Activated T-cell treated with anti-CD3 and anti-CD28 coated beads, Interleukin-2, amount 50 U/mL, for 24 hours (primary cell): ENCODE measurements around the gene BMERB1.

Experiments
- DNase-seq: peaks from one replicate; pipeline ENCODE4 v3.0.0-alpha.2; 2020
- H3K27ac Mint-ChIP-seq: 2 replicates; pipeline ENCODE4 v1.8.0; 2020; ENCODE audit warnings: mild to moderate bottlenecking, mixed read lengths
- H3K27me3 Mint-ChIP-seq: 2 replicates; pipeline ENCODE4 v1.8.0; 2020; ENCODE audit warnings: mixed read lengths
- H3K36me3 Mint-ChIP-seq: 2 replicates; pipeline ENCODE4 v1.8.0; 2020; ENCODE audit warnings: low read depth, mixed read lengths
- H3K4me1 Mint-ChIP-seq: 2 replicates; pipeline ENCODE4 v1.8.0; 2020; ENCODE audit warnings: low read depth, mixed read lengths
- H3K4me3 Mint-ChIP-seq: 2 replicates; pipeline ENCODE4 v1.8.0; 2020; ENCODE audit warnings: mild to moderate bottlenecking, moderate library complexity, mixed read lengths
- H3K9me3 Mint-ChIP-seq: 2 replicates; pipeline ENCODE4 v1.8.0; 2020; ENCODE audit warnings: mixed read lengths

BMERB1 gene

GRCh38 chr16:15509593-15510535 is 75.5 kb downstream of the BMERB1 start:
- peak; percentile 47 for DNase-seq

GRCh38 chr16:15510992-15511391 is 76.6 kb downstream of the BMERB1 start:
- Mint-ChIP-seq H3K4me1 (peaks cover 31% of the 10 kb centered on the region), H3K4me3 (no peak overlapping the region), H3K36me3 (no peaks in the 10 kb centered on the region), H3K27ac (no peak overlapping the region), H3K27me3 (peaks cover 3% of the 10 kb centered on the region), H3K9me3 (no peaks in the 10 kb centered on the region)
- DNase-seq = no peak

More at GRCh38 chr16:15509593-15510535, 75.5 kb downstream of the BMERB1 start:
- Mint-ChIP-seq H3K4me1 (peaks cover 31% of the 10 kb centered on the region), H3K4me3 (no peak overlapping the region), H3K36me3 (no peaks in the 10 kb centered on the region), H3K27ac (peak overlapping the region; percentile 62), H3K9me3 (no peaks in the 10 kb centered on the region), H3K27me3 (peaks cover 3% of the 10 kb centered on the region)

GRCh38 chr16:15511759-15512487 is 77.5 kb downstream of the BMERB1 start:
- Mint-ChIP-seq H3K9me3 (no peaks in the 10 kb centered on the region), H3K27me3 (peaks cover 3% of the 10 kb centered on the region), H3K27ac (no peak overlapping the region), H3K36me3 (no peaks in the 10 kb centered on the region), H3K4me3 (no peak overlapping the region), H3K4me1 (peaks cover 31% of the 10 kb centered on the region)
- no peak for DNase-seq

- H3K36me3 Mint-ChIP-seq = no peaks in the 10 kb centered on the region
- H3K4me3 Mint-ChIP-seq = no peak overlapping the region
- no peak overlapping the region for H3K27ac Mint-ChIP-seq
- DNase-seq = no peak
- peaks cover 24% of the 10 kb centered on the region for H3K4me1 Mint-ChIP-seq
- no peaks in the 10 kb centered on the region for H3K9me3 Mint-ChIP-seq
- H3K27me3 Mint-ChIP-seq = no peaks in the 10 kb centered on the region
Measured at GRCh38 chr16:15513156-15513555, 78.8 kb downstream of the BMERB1 start.

GRCh38 chr16:15515992-15516391 is 81.6 kb downstream of the BMERB1 start:
- peak overlapping the region; percentile 8 for H3K27ac Mint-ChIP-seq
- H3K4me1 Mint-ChIP-seq = peaks cover 3% of the 10 kb centered on the region
- no peak for DNase-seq
- no peaks in the 10 kb centered on the region for H3K9me3 Mint-ChIP-seq
- no peaks in the 10 kb centered on the region for H3K36me3 Mint-ChIP-seq
- H3K27me3 Mint-ChIP-seq = no peaks in the 10 kb centered on the region
- no peak overlapping the region for H3K4me3 Mint-ChIP-seq

GRCh38 chr16:15516609-15517008 is 82.2 kb downstream of the BMERB1 start:
- no peaks in the 10 kb centered on the region for H3K36me3 Mint-ChIP-seq
- H3K27me3 Mint-ChIP-seq = no peaks in the 10 kb centered on the region
- H3K9me3 Mint-ChIP-seq = no peaks in the 10 kb centered on the region
- DNase-seq = no peak
- no peak overlapping the region for H3K4me3 Mint-ChIP-seq
- H3K4me1 Mint-ChIP-seq = peaks cover 8% of the 10 kb centered on the region
- no peak overlapping the region for H3K27ac Mint-ChIP-seq

GRCh38 chr16:15517743-15518377 is 83.5 kb downstream of the BMERB1 start:
- Mint-ChIP-seq H3K4me1 (peaks cover 16% of the 10 kb centered on the region), H3K36me3 (no peaks in the 10 kb centered on the region), H3K27me3 (no peaks in the 10 kb centered on the region), H3K27ac (no peak overlapping the region), H3K9me3 (no peaks in the 10 kb centered on the region), H3K4me3 (no peak overlapping the region)
- no peak for DNase-seq

- no peaks in the 10 kb centered on the region for H3K9me3 Mint-ChIP-seq
- no peak for DNase-seq
- no peak overlapping the region for H3K4me3 Mint-ChIP-seq
- no peaks in the 10 kb centered on the region for H3K36me3 Mint-ChIP-seq
- peaks cover 24% of the 10 kb centered on the region for H3K4me1 Mint-ChIP-seq
- H3K27me3 Mint-ChIP-seq = no peaks in the 10 kb centered on the region
- H3K27ac Mint-ChIP-seq = no peak overlapping the region
Measured at GRCh38 chr16:15518381-15519351, 84.3 kb downstream of the BMERB1 start.

- Mint-ChIP-seq H3K4me3 (no peak overlapping the region), H3K4me1 (peaks cover 24% of the 10 kb centered on the region), H3K36me3 (no peaks in the 10 kb centered on the region), H3K9me3 (no peaks in the 10 kb centered on the region), H3K27me3 (no peaks in the 10 kb centered on the region), H3K27ac (no peak overlapping the region)
- DNase-seq = no peak
Measured at GRCh38 chr16:15519790-15520189, 85.4 kb downstream of the BMERB1 start.

GRCh38 chr16:15521390-15521757 is 87.0 kb downstream of the BMERB1 start:
- H3K4me3 Mint-ChIP-seq = no peak overlapping the region
- no peak overlapping the region for H3K27ac Mint-ChIP-seq
- no peaks in the 10 kb centered on the region for H3K27me3 Mint-ChIP-seq
- H3K9me3 Mint-ChIP-seq = no peaks in the 10 kb centered on the region
- H3K4me1 Mint-ChIP-seq = peaks cover 24% of the 10 kb centered on the region
- no peaks in the 10 kb centered on the region for H3K36me3 Mint-ChIP-seq
- no peak for DNase-seq

GRCh38 chr16:15521758-15522509 is 87.5 kb downstream of the BMERB1 start:
- H3K9me3 Mint-ChIP-seq = no peaks in the 10 kb centered on the region
- no peak overlapping the region for H3K4me3 Mint-ChIP-seq
- H3K27ac Mint-ChIP-seq = no peak overlapping the region
- no peak for DNase-seq
- peaks cover 24% of the 10 kb centered on the region for H3K4me1 Mint-ChIP-seq
- H3K36me3 Mint-ChIP-seq = no peaks in the 10 kb centered on the region
- H3K27me3 Mint-ChIP-seq = no peaks in the 10 kb centered on the region

- DNase-seq = no peak
- Mint-ChIP-seq H3K9me3 (no peaks in the 10 kb centered on the region), H3K36me3 (no peaks in the 10 kb centered on the region), H3K27ac (no peak overlapping the region), H3K4me3 (no peak overlapping the region), H3K4me1 (peaks cover 22% of the 10 kb centered on the region), H3K27me3 (no peaks in the 10 kb centered on the region)
Measured at GRCh38 chr16:15523092-15523541, 88.7 kb downstream of the BMERB1 start.

GRCh38 chr16:15523939-15524338 is 89.6 kb downstream of the BMERB1 start:
- DNase-seq = no peak
- no peaks in the 10 kb centered on the region for H3K36me3 Mint-ChIP-seq
- H3K27ac Mint-ChIP-seq = no peak overlapping the region
- H3K9me3 Mint-ChIP-seq = no peaks in the 10 kb centered on the region
- no peaks in the 10 kb centered on the region for H3K27me3 Mint-ChIP-seq
- H3K4me1 Mint-ChIP-seq = peaks cover 22% of the 10 kb centered on the region
- no peak overlapping the region for H3K4me3 Mint-ChIP-seq
